ENCODE measurements around the gene TCAIM. TPM values are rescaled to one million over a fixed set of nuclear protein-coding genes. Genes with fewer than 3 reads are reported as not detected.
A peak's percentile ranks its signal among the peaks of the same experiment; 100 is the strongest.

The TCAIM gene
- total RNA-seq, 2 donors from 2014 or later = 23.2 to 26.3 TPM

- no peak overlapping the region for H3K4me3 Mint-ChIP-seq
- H3K4me1 ChIP-seq (ENCODE audit: control insufficient read depth, insufficient read depth, low read length) = no peaks in the 10 kb centered on the region
- no peaks in the 10 kb centered on the region for H3K27me3 Mint-ChIP-seq (ENCODE audit: insufficient read depth)
- 90 to 92% methylated on average over 2 to 11 of the region's 11 CpGs for WGBS, 2 experiments (ENCODE audit: insufficient coverage in 1 of 2, insufficient read length in 1 of 2)
- H3K9me3 Mint-ChIP-seq = no peaks in the 10 kb centered on the region
- H3K9me3 ChIP-seq (ENCODE audit: control insufficient read depth, low read length) = no peaks in the 10 kb centered on the region
- H3K27ac Mint-ChIP-seq = no peak overlapping the region
- H3K36me3 ChIP-seq (ENCODE audit: control insufficient read depth, insufficient read depth, low read length) = peaks cover 3% of the 10 kb centered on the region
- peaks cover 1% of the 10 kb centered on the region for H3K4me1 Mint-ChIP-seq
- DNase-seq = peak; percentile 33
- H3K36me3 Mint-ChIP-seq (ENCODE audit: low read depth) = no peaks in the 10 kb centered on the region
- TF ChIP-seq CTCF (conservative IDR thresholded peaks at IDR 0.05) = no peak
- no peak overlapping the region for H3K9ac ChIP-seq (ENCODE audit: extremely low read depth, low read length, poor library complexity, severe bottlenecking)
- H3K4me3 ChIP-seq (ENCODE audit: low read length) = no peak overlapping the region
- H3K27ac ChIP-seq (ENCODE audit: low read depth, low read length) = no peak overlapping the region
- H3K27me3 ChIP-seq (ENCODE audit: control insufficient read depth, insufficient read depth, low read length, poor library complexity, severe bottlenecking) = no peaks in the 10 kb centered on the region
Observed at GRCh38 chr3:44411031-44411645, 72.6 kb downstream of the TCAIM start.

GRCh38 chr3:44412365-44412764 is 73.8 kb downstream of the TCAIM start:
- no peak overlapping the region for H3K27ac Mint-ChIP-seq
- Histone ChIP-seq H3K4me3 (ENCODE audit: low read length) (no peak overlapping the region), H3K27me3 (ENCODE audit: control insufficient read depth, insufficient read depth, low read length, poor library complexity, severe bottlenecking) (no peaks in the 10 kb centered on the region), H3K27ac (ENCODE audit: low read depth, low read length) (no peak overlapping the region), H3K36me3 (ENCODE audit: control insufficient read depth, insufficient read depth, low read length) (peaks cover 3% of the 10 kb centered on the region), H3K9me3 (ENCODE audit: control insufficient read depth, low read length) (no peaks in the 10 kb centered on the region), H3K9ac (ENCODE audit: extremely low read depth, low read length, poor library complexity, severe bottlenecking) (no peak overlapping the region), H3K4me1 (ENCODE audit: control insufficient read depth, insufficient read depth, low read length) (no peaks in the 10 kb centered on the region)
- no peaks in the 10 kb centered on the region for H3K4me1 Mint-ChIP-seq
- H3K9me3 Mint-ChIP-seq = no peaks in the 10 kb centered on the region
- TF ChIP-seq CTCF (conservative IDR thresholded peaks at IDR 0.05) = no peak
- H3K36me3 Mint-ChIP-seq (ENCODE audit: low read depth) = no peaks in the 10 kb centered on the region
- no peak overlapping the region for H3K4me3 Mint-ChIP-seq
- 80 to 84% methylated on average over 10 of the region's 10 CpGs for WGBS, 2 experiments (ENCODE audit: insufficient coverage in 1 of 2, insufficient read length in 1 of 2)
- no peaks in the 10 kb centered on the region for H3K27me3 Mint-ChIP-seq (ENCODE audit: insufficient read depth)
- peak; percentile 40 for DNase-seq

- H3K36me3 Mint-ChIP-seq (ENCODE audit: low read depth) = no peaks in the 10 kb centered on the region
- no peak overlapping the region for H3K27ac Mint-ChIP-seq
- no peak for TF ChIP-seq CTCF (conservative IDR thresholded peaks at IDR 0.05)
Observed at GRCh38 chr3:44414517-44415090, 76.0 kb downstream of the TCAIM start.

More at GRCh38 chr3:44414517-44415090, 76.0 kb downstream of the TCAIM start:
- WGBS, 2 experiments (ENCODE audit: insufficient coverage in 1 of 2, insufficient read length in 1 of 2) = 93 to 100% methylated on average over 3 to 11 of the region's 11 CpGs
- Histone ChIP-seq H3K9me3 (ENCODE audit: control insufficient read depth, low read length) (no peaks in the 10 kb centered on the region), H3K27me3 (ENCODE audit: control insufficient read depth, insufficient read depth, low read length, poor library complexity, severe bottlenecking) (no peaks in the 10 kb centered on the region), H3K27ac (ENCODE audit: low read depth, low read length) (no peak overlapping the region), H3K4me3 (ENCODE audit: low read length) (no peak overlapping the region), H3K9ac (ENCODE audit: extremely low read depth, low read length, poor library complexity, severe bottlenecking) (no peak overlapping the region), H3K36me3 (ENCODE audit: control insufficient read depth, insufficient read depth, low read length) (no peaks in the 10 kb centered on the region), H3K4me1 (ENCODE audit: control insufficient read depth, insufficient read depth, low read length) (no peaks in the 10 kb centered on the region)
- no peak overlapping the region for H3K4me3 Mint-ChIP-seq
- no peaks in the 10 kb centered on the region for H3K4me1 Mint-ChIP-seq
- H3K27me3 Mint-ChIP-seq (ENCODE audit: insufficient read depth) = no peaks in the 10 kb centered on the region
- H3K9me3 Mint-ChIP-seq = peaks cover 4% of the 10 kb centered on the region
- peak; percentile 31 for DNase-seq
